B cell (primary cell): ENCODE results near the gene NACA. TPM values are rescaled to one million over a fixed set of nuclear protein-coding genes. Genes with fewer than 3 reads are reported as not detected.
A peak's percentile ranks its signal among the peaks of the same experiment; 100 is the strongest.

Source experiments
- ATAC-seq: fragments of 200-7000 bp; cut with Tn5 transposase; one replicate; pipeline ENCODE4 v1.10.0; 2021; ENCODE audit warnings: low read depth, mild to moderate bottlenecking, moderate number of reproducible peaks, moderate library complexity
- CTCF ChIA-PET: fragments of 350-600 bp; sonication (Branson Sonifier 250); formaldehyde crosslinking; loops from one replicate; lab custom pipeline; 2021; ENCODE audit warnings: antibody characterized with exemption, inconsistent platforms; lab: Charles Lee
- POLR2A ChIA-PET: fragments of 350-600 bp; sonication (Branson Sonifier 250); formaldehyde crosslinking; loops from one replicate; lab custom pipeline; 2021; ENCODE audit warnings: antibody characterized with exemption; lab: Charles Lee
- DNase-seq: peaks from one replicate; pipeline ENCODE4 v3.0.0; 2013
- H2AFZ ChIP-seq: 2 replicates; pipeline ENCODE4 v1.6.1; 2012; ENCODE audit warnings: mild to moderate bottlenecking, low read depth, low read length; ENCODE audit not compliant: insufficient read depth, poor library complexity, severe bottlenecking
- H3K27ac ChIP-seq, 2 donors: 1 replicate in 1 of 2; 2 replicates in 1 of 2; pipeline ENCODE4 v1.5.1; 2012 to 2013; ENCODE audit warnings: low read length in 2 of 2, mild to moderate bottlenecking in 2 of 2, moderate library complexity in 1 of 2
- H3K27me3 ChIP-seq, 4 experiments: fragments of 200-600 bp in 1 of 4; sonication (generic) in 1 of 4; replicated peaks in 1 of 4; 1 replicate in 2 of 4; 2 replicates in 2 of 4; pipeline versions ENCODE4 v1.6.1 to v1.7.0; 2013 to 2016; ENCODE audit warnings: low read length in 3 of 4, mild to moderate bottlenecking in 2 of 4, mixed read lengths in 1 of 4, moderate library complexity in 1 of 4; ENCODE audit not compliant: insufficient read depth in 4 of 4, control insufficient read depth in 3 of 4; ENCODE audit errors: control extremely low read depth in 1 of 4
- H3K36me3 ChIP-seq, 2 experiments: replicated peaks in 1 of 2; 1 replicate in 1 of 2; 2 replicates in 1 of 2; pipeline versions ENCODE4 v1.6.1 to v1.7.1; 2013; ENCODE audit warnings: low read length in 1 of 2; ENCODE audit not compliant: insufficient read depth in 2 of 2, control insufficient read depth in 1 of 2; ENCODE audit errors: control extremely low read depth in 1 of 2, extremely low read depth in 1 of 2
- H3K4me1 ChIP-seq, 2 donors: fragments of 200-600 bp in 1 of 2; sonication (generic) in 1 of 2; 1 replicate in 1 of 2; 2 replicates in 1 of 2; pipeline versions ENCODE4 v1.5.1 to v1.6.1; 2013 to 2017; ENCODE audit warnings: low read length in 2 of 2; ENCODE audit not compliant: control insufficient read depth in 2 of 2, insufficient read depth in 2 of 2
- H3K4me2 ChIP-seq: replicated peaks from 2 replicates; pipeline ENCODE3; 2012; ENCODE audit warnings: mild to moderate bottlenecking, low read depth, low read length; ENCODE audit not compliant: poor library complexity, severe bottlenecking
- H3K4me3 ChIP-seq, 5 experiments: fragments of 200-600 bp in 1 of 5; sonication (generic) in 1 of 5; 1 replicate in 3 of 5; 2 replicates in 2 of 5; pipeline versions ENCODE4 v1.5.1 to v1.7.0; 2011 to 2016; ENCODE audit warnings: low read length in 4 of 5, mild to moderate bottlenecking in 4 of 5, low read depth in 2 of 5, control low read depth in 1 of 5, moderate library complexity in 1 of 5; ENCODE audit not compliant: insufficient read depth in 1 of 5; ENCODE audit errors: control extremely low read depth in 1 of 5, extremely low read depth in 1 of 5
- H3K79me2 ChIP-seq: fragments of 200-600 bp; sonication (generic); one replicate; pipeline ENCODE4 v1.6.0; 2016; ENCODE audit warnings: low read length; ENCODE audit not compliant: control insufficient read depth, insufficient read depth
- H3K9ac ChIP-seq: fragments of 200-600 bp; sonication (generic); 2 replicates; pipeline ENCODE4 v1.6.1; 2017; ENCODE audit warnings: mild to moderate bottlenecking, low read length, moderate library complexity
- H3K9me3 ChIP-seq, 3 donors: one replicate each; pipeline versions ENCODE4 v1.6.1 to v1.7.1; 2013; ENCODE audit warnings: low read length in 2 of 3; ENCODE audit not compliant: control insufficient read depth in 2 of 3, insufficient read depth in 1 of 3; ENCODE audit errors: control extremely low read depth in 1 of 3
- H4K20me1 ChIP-seq: 2 replicates; pipeline ENCODE4 v1.6.0; 2012; ENCODE audit warnings: mild to moderate bottlenecking, low read length; ENCODE audit not compliant: insufficient read depth, control insufficient read depth, poor library complexity, severe bottlenecking
- H3K27ac Mint-ChIP-seq: one replicate; pipeline ENCODE4 v1.8.0; 2021; ENCODE audit warnings: mixed read lengths
- H3K27me3 Mint-ChIP-seq: one replicate; pipeline ENCODE4 v1.8.0; 2021; ENCODE audit warnings: mixed read lengths
- H3K4me1 Mint-ChIP-seq: one replicate; pipeline ENCODE4 v1.8.0; 2021; ENCODE audit warnings: mixed read lengths
- H3K4me3 Mint-ChIP-seq: one replicate; pipeline ENCODE4 v1.8.0; 2021; ENCODE audit warnings: mixed read lengths
- H3K9me3 Mint-ChIP-seq: one replicate; pipeline ENCODE4 v1.8.0; 2022; ENCODE audit warnings: mixed read lengths; ENCODE audit not compliant: insufficient read depth
- CTCF ChIP-seq: fragments of 200-600 bp; IDR thresholded peaks from one replicate; pipeline ENCODE4 v1.8.0; 2022; ENCODE audit warnings: antibody characterized with exemption, mild to moderate bottlenecking
- EZH2 ChIP-seq: IDR thresholded peaks from 2 replicates; pipeline ENCODE4 v1.6.1; 2012; ENCODE audit warnings: borderline replicate concordance, low read depth, mild to moderate bottlenecking, moderate library complexity, low read length; ENCODE audit not compliant: insufficient read depth, poor library complexity, severe bottlenecking
- WGBS: methylation state at CpG from one replicate; pipeline ENCODE4 v1.1.5; 2013; ENCODE audit warnings: missing lambda C conversion rate; ENCODE audit not compliant: insufficient coverage; 5-methylcytosine and 5-hydroxymethylcytosine counted together
- intact Hi-C: fragments of 100-400 bp; cut with micrococcal nuclease; formaldehyde crosslinking; loops from one replicate; pipeline ENCODE4 v1.10.0; 2022
- polyA plus RNA-seq: library from polyadenylated mRNA; depleted of rRNA; stranded (reverse); fragments of >200 nt; gene quantifications from 2 replicates; pipeline ENCODE4 v1.2.3, GENCODE V29; 2012
- total RNA-seq, 2 donors: library from RNA; stranded (reverse); fragments of 120-200 nt in 1 of 2; gene quantifications; 1 replicate in 1 of 2; 2 replicates in 1 of 2; pipeline versions ENCODE4 v1.2.3 to v1.2.4, GENCODE V29; 2013 to 2022

NACA gene
- total and polyA plus RNA-seq, 2 donors (not counting 1 experiment from before 2014, with no cell fraction given), result 1,076 to 1,127 TPM

- no peaks in the 10 kb centered on the region for H4K20me1 ChIP-seq
- H3K79me2 ChIP-seq, result no peaks in the 10 kb centered on the region
- no peaks in the 10 kb centered on the region for H3K9me3 Mint-ChIP-seq
- no peak overlapping the region for H3K27ac ChIP-seq
- H3K4me1 Mint-ChIP-seq, result peaks cover 35% of the 10 kb centered on the region
- H3K4me1 ChIP-seq, result peaks cover 28 to 30% of the 10 kb centered on the region in 2 donors
- H3K9ac ChIP-seq, result no peak overlapping the region
- H3K27me3 ChIP-seq, result no peaks in the 10 kb centered on the region
- no peak for DNase-seq
- peak overlapping the region; percentile 74 for H3K4me3 Mint-ChIP-seq
- H3K36me3 ChIP-seq, result no peaks in the 10 kb centered on the region
- no peak overlapping the region for H3K4me2 ChIP-seq
- TF ChIP-seq EZH2 (no peak), CTCF (no peak)
- H3K27ac Mint-ChIP-seq, result peak overlapping the region; percentile 84
- ATAC-seq, result no peak
- no peaks in the 10 kb centered on the region for H3K9me3 ChIP-seq
- POLR2A ChIA-PET, result interaction anchor here (1.0 kb wide), 1 partner anchor 64 kb away, joined by 4 read pairs; no protein-coding TSS in a partner anchor
- CTCF ChIA-PET, result interaction anchor here (0.6 to 14.7 kb wide), 12 partner anchors 10 to 1022 kb away, joined by 3 to 152 read pairs (median 4); partner anchors contain the start of gene HSD17B6
- no peak overlapping the region for H3K4me3 ChIP-seq
- no peaks in the 10 kb centered on the region for H3K27me3 Mint-ChIP-seq
- intact Hi-C loops, result loop anchor here (2.0 to 10.0 kb wide), 4 partner anchors 116 to 733 kb away; a partner anchor contains a TSS
- H2AFZ ChIP-seq, result no peak overlapping the region
- 100% methylated on average over 1 of the region's 1 CpG for WGBS
Observed at GRCh38 chr12:56753566-56753965, 28.5 kb upstream of the NACA start.
